IPS DF 19.7 (cell line): ENCODE measurements around the gene CSTF3.

Experiments used
- DNase-seq: peaks from one replicate; pipeline ENCODE4 v3.0.0-alpha.2; 2013; ENCODE audit warnings: low read depth, low spot score

CSTF3 gene

GRCh38 chr11:33043221-33043830, 118.0 kb downstream of the CSTF3 start:
- DNase-seq: no peak

GRCh38 chr11:33040862-33041453, 120.3 kb downstream of the CSTF3 start:
- DNase-seq: no peak

GRCh38 chr11:33040033-33040861, 121.0 kb downstream of the CSTF3 start:
- DNase-seq: no peak

- DNase-seq: peak; percentile 79
These were observed 121.8 kb downstream of the CSTF3 start, which contains the start of gene TCP11L1 for GRCh38 chr11:33039274-33040032. TSS of gene TCP11L1 (plus strand) at chr11:33039572. CDS start at chr11:33043774, 4,202 bp downstream.

GRCh38 chr11:33035011-33035410, 126.3 kb downstream of the CSTF3 start:
- DNase-seq: no peak
